BE2C (cell line): ENCODE results near the gene S100A2.
A peak's percentile ranks its signal among the peaks of the same experiment; 100 is the strongest.

Experiments
- DNase-seq: peaks from one replicate; pipeline ENCODE4 v3.0.0-alpha.2; 2020
- H3K27me3 ChIP-seq: fragments of 250-450 bp; sonication (Bioruptor Pico); 2 replicates; pipeline ENCODE4 v1.5.1; 2020; ENCODE audit warnings: mild to moderate bottlenecking
- H3K36me3 ChIP-seq: fragments of 250-450 bp; sonication (Bioruptor Pico); 2 replicates; pipeline ENCODE4 v1.5.1; 2020; ENCODE audit warnings: mild to moderate bottlenecking
- H3K4me1 ChIP-seq: fragments of 250-450 bp; sonication (Bioruptor Pico); 2 replicates; pipeline ENCODE4 v1.5.1; 2020
- H3K4me3 ChIP-seq: 2 replicates; pipeline ENCODE4 v1.5.1; 2011; ENCODE audit warnings: low read depth, low read length
- H3K9me3 ChIP-seq: fragments of 250-450 bp; sonication (Bioruptor Pico); 2 replicates; pipeline ENCODE4 v1.5.1; 2020
- TF ChIP-seq, protein P1 (sequence below): IDR thresholded peaks from 2 replicates; pipeline ENCODE4 v1.5.1; 2012; ENCODE audit warnings: mild to moderate bottlenecking, low read depth, low read length

Gene S100A2

GRCh38 chr1:153550398-153550758, 15.3 kb downstream of the S100A2 start:
- no peak for DNase-seq
- H3K4me3 ChIP-seq, result no peak overlapping the region
- no peaks in the 10 kb centered on the region for H3K9me3 ChIP-seq
- H3K27me3 ChIP-seq, result no peaks in the 10 kb centered on the region
- H3K4me1 ChIP-seq, result peaks cover 35% of the 10 kb centered on the region
- H3K36me3 ChIP-seq, result no peaks in the 10 kb centered on the region
- TF ChIP-seq, protein P1, sequence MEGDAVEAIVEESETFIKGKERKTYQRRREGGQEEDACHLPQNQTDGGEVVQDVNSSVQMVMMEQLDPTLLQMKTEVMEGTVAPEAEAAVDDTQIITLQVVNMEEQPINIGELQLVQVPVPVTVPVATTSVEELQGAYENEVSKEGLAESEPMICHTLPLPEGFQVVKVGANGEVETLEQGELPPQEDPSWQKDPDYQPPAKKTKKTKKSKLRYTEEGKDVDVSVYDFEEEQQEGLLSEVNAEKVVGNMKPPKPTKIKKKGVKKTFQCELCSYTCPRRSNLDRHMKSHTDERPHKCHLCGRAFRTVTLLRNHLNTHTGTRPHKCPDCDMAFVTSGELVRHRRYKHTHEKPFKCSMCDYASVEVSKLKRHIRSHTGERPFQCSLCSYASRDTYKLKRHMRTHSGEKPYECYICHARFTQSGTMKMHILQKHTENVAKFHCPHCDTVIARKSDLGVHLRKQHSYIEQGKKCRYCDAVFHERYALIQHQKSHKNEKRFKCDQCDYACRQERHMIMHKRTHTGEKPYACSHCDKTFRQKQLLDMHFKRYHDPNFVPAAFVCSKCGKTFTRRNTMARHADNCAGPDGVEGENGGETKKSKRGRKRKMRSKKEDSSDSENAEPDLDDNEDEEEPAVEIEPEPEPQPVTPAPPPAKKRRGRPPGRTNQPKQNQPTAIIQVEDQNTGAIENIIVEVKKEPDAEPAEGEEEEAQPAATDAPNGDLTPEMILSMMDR, result no peak

DNA sequence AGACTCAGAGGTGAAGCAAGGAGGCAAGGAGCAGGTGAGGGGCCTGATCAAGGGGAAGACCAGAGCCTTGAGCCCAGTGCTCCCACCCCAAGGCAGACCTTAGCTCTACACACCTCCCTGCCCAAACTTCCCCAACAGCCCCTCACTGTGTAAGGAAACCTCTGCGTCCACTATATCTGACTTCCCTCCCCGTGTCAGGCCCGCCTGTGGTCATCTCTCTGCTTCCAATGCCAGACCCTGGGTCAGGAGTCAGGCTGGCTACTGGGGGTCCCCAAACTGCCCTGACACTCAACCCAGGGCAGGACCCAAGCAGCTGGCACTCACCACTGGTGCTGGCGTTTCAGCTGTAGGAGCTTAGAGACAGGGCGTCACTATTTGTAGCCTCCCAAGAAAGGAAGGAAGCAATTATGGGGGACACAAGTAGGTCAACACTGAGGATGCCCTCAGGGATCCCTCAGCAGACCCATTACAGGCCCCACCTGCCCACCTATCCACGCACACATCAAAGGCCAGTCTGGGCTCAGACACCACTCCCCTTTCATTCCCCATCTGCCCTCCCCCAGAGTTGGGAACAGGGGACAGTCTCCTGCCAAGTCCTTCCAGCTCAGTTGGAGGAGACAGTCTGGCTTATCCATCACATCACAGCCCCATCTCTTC, 15.8 kb downstream of the S100A2 start:
- peaks cover 38% of the 10 kb centered on the region for H3K4me1 ChIP-seq
- no peak for DNase-seq
- TF ChIP-seq, protein P1, result no peak
- no peaks in the 10 kb centered on the region for H3K27me3 ChIP-seq
- no peak overlapping the region for H3K4me3 ChIP-seq
- H3K9me3 ChIP-seq, result no peaks in the 10 kb centered on the region
- no peaks in the 10 kb centered on the region for H3K36me3 ChIP-seq

DNA sequence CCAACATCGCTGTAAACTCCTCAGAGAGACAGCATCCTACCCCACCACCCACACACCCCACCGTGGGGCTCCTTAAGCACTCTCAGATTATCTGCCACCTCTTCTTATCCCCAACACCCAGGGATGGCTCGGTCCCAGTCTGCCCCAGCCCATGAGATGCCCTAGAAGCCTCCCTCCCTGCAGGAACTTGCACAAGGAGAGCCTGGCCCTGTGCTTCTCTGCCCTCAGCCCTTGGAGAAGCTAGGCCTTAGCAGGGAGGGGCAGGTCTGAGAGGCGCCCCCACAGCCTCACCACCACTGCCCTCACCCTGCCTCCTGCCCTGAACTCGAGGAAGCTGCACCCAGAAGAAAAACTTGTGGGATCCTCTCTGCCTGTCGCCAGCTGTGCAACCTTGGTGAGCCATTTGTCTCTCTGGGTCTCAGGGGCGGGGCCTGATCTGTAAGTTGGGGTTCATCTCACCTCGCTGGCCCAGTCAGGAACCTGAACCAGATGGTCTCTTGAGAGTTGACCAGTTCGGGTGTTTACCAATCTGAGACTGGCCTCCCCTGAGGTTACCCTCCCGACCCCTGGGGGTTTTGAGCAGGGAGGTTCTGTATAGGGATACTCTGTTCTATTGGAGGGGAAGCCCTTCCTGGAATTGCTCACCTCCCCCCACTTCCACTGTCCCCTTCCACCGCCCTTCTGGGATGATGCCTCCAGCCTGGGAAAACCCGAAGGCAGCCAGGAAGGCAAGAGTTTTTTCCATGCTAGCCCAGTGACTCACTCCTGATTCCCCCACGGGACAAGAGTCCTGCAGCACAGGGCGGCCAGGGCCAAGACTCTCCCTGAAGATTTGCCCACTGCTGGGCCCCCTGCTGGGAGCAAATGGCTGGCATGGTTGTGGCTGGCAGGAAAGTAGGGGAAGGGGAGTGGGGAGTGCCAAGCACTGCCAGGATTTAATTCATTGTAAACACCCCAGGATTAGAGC, 16.6 kb downstream of the S100A2 start, which contains the start of gene S100A3:
TSS of gene S100A3 (minus strand) at position 537 of the 967 bp plus-strand sequence. CDS start 773 bp downstream, outside the sequence.
- peaks cover 47% of the 10 kb centered on the region for H3K4me1 ChIP-seq

DNA sequence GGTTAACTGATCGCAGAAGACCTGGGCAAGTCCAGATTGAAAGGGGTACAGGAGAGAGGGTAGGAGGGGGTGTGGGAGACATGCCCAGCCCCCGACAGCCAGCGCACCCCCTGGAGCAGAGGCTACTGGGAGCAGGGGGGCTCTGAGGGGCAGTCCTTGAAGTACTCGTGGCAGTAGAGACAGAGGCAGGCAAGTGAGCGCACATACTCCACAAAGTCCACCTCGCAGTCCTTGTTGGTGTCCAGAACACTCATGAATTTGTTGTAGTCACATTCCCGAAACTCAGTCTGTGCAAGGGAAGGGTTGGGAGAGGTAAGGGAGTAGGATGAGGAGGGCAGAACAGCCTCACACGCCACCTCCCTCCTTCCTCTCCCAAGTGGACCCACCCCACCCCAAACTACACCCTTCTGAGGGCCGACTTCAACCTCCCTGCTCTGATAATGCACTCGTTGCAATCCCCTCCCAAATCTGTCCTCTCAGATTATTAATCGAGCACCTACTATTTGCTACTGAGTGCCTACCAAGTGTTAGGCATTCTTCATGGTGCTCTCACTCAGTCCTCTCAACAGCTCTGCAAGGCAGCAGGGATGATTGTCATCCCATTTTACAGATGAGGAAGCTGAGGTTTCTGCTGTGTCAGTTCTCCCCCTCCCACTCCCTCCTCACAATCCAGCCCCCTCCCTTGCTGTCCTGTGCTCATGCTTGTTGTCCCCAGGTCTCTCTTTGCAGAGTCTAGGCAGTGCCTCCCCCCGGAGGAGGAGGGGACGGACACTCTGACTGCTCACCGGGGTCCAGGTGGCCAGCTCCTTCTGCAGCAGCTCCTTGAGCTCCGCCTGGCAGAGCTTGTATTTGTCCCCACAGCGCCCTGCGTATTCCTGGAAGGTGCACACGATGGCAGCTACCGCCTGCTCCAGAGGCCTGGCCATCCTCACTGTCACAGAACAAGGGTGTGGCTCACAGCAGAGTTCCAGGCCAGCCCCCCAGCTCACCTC, 17.8 kb downstream of the S100A2 start:
- TF ChIP-seq, protein P1, result no peak
- Histone ChIP-seq H3K9me3 (no peaks in the 10 kb centered on the region), H3K36me3 (no peaks in the 10 kb centered on the region), H3K4me3 (no peak overlapping the region), H3K4me1 (peaks cover 42% of the 10 kb centered on the region), H3K27me3 (no peaks in the 10 kb centered on the region)
- DNase-seq, result peak; percentile 44

More for the DNA sequence above, 16.6 kb downstream of the S100A2 start, which contains the start of gene S100A3:
- H3K27me3 ChIP-seq, result no peaks in the 10 kb centered on the region
- H3K4me3 ChIP-seq, result no peak within 1 kb of the TSS
- H3K9me3 ChIP-seq, result no peaks in the 10 kb centered on the region
- no peaks in the 10 kb centered on the region for H3K36me3 ChIP-seq
- TF ChIP-seq, protein P1, result no peak
- peak; percentile 64 for DNase-seq

- no peaks in the 10 kb centered on the region for H3K36me3 ChIP-seq
- DNase-seq, result no peak
- no peaks in the 10 kb centered on the region for H3K27me3 ChIP-seq
- H3K4me1 ChIP-seq, result peaks cover 42% of the 10 kb centered on the region
- H3K9me3 ChIP-seq, result no peaks in the 10 kb centered on the region
- TF ChIP-seq, protein P1, result no peak
- no peak overlapping the region for H3K4me3 ChIP-seq
These were observed 18.7 kb downstream of the S100A2 start for GRCh38 chr1:153546796-153547559.
